OCI-LY1 (cell line): Measurements from ENCODE around the gene DUOXA1.

Experiments used
- CTCF ChIP-seq: fragments of 200-600 bp; sonication (generic), shearing (Covaris generic); IDR thresholded peaks from 2 replicates; pipeline ENCODE4 v1.5.1; 2017; ENCODE audit warnings: mild to moderate bottlenecking, antibody characterized with exemption, low read length, moderate library complexity, mixed read lengths
- EZH2 ChIP-seq: fragments of 200-600 bp; sonication (generic), shearing (Covaris generic); IDR thresholded peaks from 2 replicates; pipeline ENCODE4 v1.8.0; 2017; ENCODE audit warnings: borderline replicate concordance, mixed run types, mild to moderate bottlenecking, antibody characterized with exemption, low read length, moderate library complexity, mixed read lengths

DNA sequence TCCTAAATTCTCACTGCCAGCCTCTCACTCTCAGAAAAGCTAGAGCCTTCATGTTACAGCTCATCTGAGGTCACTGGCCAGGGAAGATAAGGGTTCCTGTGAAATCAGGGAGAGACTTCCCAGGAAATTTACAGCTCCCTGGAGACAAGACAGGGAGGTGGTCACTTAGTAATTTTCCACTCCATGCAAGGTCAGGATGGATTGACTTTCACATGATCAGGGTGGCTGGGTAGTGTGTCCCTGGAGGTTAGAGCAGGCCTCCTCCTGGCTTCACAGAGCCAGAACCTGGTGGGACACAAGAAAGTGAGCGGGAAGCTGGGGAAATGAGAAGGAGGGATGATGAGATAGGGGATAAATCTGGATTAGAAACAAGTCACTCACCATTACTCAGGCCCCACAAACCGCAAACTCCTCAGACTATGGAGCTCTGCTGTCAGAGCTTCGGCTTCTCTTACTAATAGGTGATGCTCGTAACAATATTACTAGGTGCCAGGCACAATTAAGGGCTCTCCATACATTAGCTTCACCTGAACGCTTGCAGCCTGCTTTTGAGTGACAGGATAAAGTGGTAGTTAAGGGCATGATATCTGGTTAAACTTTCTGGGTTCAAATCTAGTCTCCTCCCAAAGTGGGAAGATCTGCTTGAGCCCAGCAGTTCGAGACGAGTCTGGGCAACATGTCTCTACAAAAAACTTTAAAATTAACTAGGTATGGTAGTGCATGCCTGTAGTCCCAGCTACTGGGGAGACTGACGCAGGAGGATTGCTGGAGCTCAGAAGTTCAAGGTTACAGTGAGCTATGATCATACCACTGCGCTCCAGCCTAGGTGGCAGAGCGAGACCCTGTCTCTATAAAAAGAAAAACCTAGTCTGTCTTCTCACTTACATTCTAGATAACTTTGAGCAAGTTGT is 40.6 kb downstream of the DUOXA1 start:
- TF ChIP-seq CTCF (no peak), EZH2 (no peak)
